Stimulated activated CD8-positive, alpha-beta memory T cell treated with anti-CD3 and anti-CD28 coated beads, Interleukin-7, amount 100 ng/mL, for 1 hour (primary cell): ENCODE measurements around the gene SRGAP2C.
"Not testable (repeated sequence)": the region's sequence is repeated elsewhere in the genome, so short reads cannot be mapped to it uniquely, and the experiment has no call there.

Experiments used
- DNase-seq, 2 donors: peaks; one replicate each; pipeline ENCODE4 v3.0.0-alpha.2; 2020; ENCODE audit warnings: low read depth in 2 of 2

The SRGAP2C gene

GRCh38 chr1:121376986-121377385 is 192.2 kb downstream of the SRGAP2C start:
- DNase-seq, result not testable (repeated sequence)

DNA sequence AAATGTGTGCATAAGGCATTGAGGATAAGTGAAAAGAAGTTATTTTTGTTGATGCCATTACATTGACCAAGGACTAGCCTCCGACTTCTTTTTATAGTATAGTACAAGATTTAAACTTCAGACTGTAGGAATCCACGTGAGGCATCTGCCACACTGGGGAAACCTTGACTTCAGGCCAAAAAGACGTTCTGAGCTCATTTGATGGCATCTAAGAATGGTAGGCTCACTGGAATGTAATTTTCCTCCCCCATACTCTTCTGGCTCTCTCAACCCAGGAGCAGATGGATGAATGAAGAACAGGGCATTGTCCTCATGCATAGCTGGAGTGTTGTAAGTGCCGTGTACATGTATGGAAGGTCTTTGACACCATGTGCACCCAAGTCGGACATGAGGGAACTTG is 194.0 kb downstream of the SRGAP2C start:
- not testable (repeated sequence) for DNase-seq

- not testable (repeated sequence) for DNase-seq
Observed at GRCh38 chr1:121384754-121385153, 200.0 kb downstream of the SRGAP2C start.

GRCh38 chr1:121385162-121385561 is 200.4 kb downstream of the SRGAP2C start:
- not testable (repeated sequence) for DNase-seq

GRCh38 chr1:121385563-121386288 is 201.0 kb downstream of the SRGAP2C start:
- not testable (repeated sequence) for DNase-seq

- not testable (repeated sequence) for DNase-seq
Observed at GRCh38 chr1:121386319-121386948, 201.7 kb downstream of the SRGAP2C start.

DNA sequence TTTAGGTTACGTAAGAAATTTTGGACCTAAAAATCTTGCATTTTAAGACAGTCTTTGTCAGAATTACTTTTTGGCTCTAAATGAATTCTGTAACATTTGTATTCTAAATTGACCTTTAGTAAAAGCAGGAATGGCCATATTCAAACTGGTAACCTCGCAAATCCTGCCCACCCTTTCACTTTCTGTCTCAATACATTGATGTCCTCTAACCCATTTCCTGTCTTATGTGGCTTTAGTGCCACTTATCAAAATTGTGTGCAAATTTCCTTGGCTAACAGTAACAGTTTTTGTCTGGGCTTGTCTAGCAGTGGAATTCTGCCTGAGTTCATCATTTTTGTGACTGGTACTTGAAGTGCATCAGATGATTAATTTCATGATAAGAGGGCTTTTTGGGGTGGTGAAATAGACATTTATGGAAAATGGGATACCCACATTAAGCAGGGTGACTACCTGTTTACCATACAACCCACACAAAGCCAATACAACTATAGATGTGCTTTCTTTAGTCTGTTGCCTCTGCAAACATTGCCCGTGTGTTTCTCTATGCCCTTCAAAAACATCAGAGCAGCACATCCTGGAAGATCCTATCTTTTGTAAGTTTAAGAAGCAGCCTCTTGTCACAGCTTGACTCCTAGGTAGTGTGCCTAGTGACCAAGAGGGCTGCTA is 205.3 kb downstream of the SRGAP2C start:
- not testable (repeated sequence) for DNase-seq

DNA sequence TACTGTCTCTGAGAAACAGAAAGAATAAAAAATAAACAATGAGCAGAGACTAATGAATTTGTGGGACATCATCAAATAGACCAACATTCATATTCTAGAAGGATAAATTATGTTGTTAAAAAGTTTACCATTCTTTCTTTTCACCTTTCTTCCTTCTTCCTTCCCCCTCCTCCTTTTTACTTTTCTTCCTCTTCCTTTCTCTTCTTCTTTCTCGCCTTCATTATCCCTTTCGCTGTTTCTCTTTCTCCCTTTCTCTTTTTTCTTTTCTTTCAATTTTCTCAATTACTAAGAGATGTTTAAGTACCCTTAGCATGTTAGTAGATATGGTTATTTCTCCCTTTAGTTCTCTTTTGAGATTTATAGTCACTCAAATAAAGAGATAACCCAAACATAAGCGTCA is 207.4 kb downstream of the SRGAP2C start:
- not testable (repeated sequence) for DNase-seq

DNA sequence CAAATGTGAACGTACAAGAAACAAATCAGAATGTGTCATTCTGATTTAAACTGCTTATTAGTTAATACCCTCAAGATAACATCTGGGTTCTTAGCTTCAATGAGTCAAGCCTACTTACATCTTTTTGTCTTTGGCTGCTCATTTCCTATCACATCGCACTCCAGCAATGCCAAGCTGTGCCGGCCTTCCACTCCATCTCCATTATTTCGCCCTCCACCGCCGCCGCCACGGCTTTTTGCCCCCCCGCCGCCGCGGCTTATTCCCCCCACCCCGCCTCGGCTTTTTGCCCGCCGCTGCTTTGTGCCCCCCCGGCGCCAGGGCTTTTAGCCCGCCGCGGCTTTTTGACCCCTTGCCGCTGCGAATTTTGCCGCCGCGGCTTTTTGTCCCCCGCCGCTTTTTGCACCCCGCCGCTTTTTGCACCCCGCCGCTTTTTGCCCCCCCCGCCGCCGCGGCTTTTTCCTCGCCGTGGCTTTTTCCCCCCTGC is 211.0 kb downstream of the SRGAP2C start:
- DNase-seq, result not testable (repeated sequence)

- DNase-seq, result not testable (repeated sequence)
Observed at GRCh38 chr1:121396335-121397081, 211.7 kb downstream of the SRGAP2C start.

- not testable (repeated sequence) for DNase-seq
Observed at GRCh38 chr1:121397101-121397500, 212.3 kb downstream of the SRGAP2C start.

DNA sequence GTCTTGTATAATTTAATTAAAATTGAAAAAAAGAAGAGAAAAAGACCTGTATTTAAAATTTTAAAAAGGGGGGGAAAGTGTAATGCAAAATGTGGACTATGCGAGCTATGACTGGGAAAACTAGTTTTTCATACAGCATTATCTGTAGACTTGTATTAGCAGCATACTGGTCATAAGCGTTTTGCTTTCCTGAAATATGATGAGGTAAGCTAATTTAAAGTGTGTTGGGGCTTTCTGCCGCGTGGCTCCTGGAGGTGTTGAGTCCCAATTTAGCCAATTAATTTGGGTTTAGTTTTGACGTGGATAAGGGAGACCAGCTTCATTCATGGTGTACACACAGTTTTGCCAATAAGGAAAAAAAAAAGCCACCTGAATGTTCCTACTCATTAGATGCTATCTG is 214.4 kb downstream of the SRGAP2C start:
- DNase-seq, result not testable (repeated sequence)

DNA sequence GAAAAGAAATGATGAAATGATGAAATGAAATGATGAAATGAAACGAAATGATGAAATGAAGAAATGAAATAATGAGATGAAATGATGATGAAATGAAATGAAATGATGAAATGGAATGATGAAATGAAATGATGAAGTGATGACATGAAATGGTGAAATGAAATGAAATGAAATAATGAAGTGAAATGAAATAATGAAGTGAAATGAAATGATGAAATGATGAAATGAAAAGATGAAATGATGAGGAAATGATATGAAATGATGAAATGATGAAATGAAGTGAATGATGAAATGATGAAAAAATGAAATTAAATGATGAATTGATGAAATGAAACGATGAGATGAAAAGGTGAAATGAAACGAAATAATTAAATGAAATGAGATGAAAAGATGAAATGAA is 215.3 kb downstream of the SRGAP2C start:
- DNase-seq, result not testable (repeated sequence)

GRCh38 chr1:121400541-121401310 is 216.0 kb downstream of the SRGAP2C start:
- not testable (repeated sequence) for DNase-seq

- DNase-seq, result not testable (repeated sequence)
Observed at GRCh38 chr1:121401375-121401955, 216.7 kb downstream of the SRGAP2C start.

GRCh38 chr1:121403254-121403653 is 218.5 kb downstream of the SRGAP2C start:
- not testable (repeated sequence) for DNase-seq

GRCh38 chr1:121408354-121408753 is 223.6 kb downstream of the SRGAP2C start:
- DNase-seq, result no peak

- no peak for DNase-seq
Observed at GRCh38 chr1:121413821-121414220, 229.0 kb downstream of the SRGAP2C start.

DNA sequence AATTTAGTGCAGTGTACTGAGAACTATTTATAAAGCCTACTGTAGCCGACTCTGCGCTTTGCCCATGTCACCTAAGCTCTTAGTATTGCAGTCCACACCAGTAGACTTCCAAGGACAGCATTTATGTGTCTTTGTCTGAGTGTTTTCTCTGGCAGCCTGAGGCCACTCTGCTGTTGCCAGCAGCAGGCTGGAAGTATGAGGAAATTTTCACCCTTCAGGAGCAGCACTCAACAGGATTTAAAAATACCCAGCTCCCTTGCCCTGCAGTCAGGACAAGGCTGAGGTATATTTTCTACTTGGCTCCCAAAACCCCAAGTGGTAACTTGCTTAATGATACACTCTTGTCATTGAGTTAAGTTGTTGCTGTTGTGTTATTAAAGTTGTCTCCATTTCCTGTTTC is 230.1 kb downstream of the SRGAP2C start:
- DNase-seq, result no peak

- no peak for DNase-seq
Observed at GRCh38 chr1:121417325-121417923, 232.6 kb downstream of the SRGAP2C start.
